OCI-LY1 (cell line): Measurements from ENCODE around the gene PTCHD1.

Source experiments
- CTCF ChIP-seq: fragments of 200-600 bp; sonication (generic), shearing (Covaris generic); IDR thresholded peaks from 2 replicates; pipeline ENCODE4 v1.5.1; 2017; ENCODE audit warnings: mild to moderate bottlenecking, antibody characterized with exemption, low read length, moderate library complexity, mixed read lengths
- EZH2 ChIP-seq: fragments of 200-600 bp; sonication (generic), shearing (Covaris generic); IDR thresholded peaks from 2 replicates; pipeline ENCODE4 v1.8.0; 2017; ENCODE audit warnings: borderline replicate concordance, mixed run types, mild to moderate bottlenecking, antibody characterized with exemption, low read length, moderate library complexity, mixed read lengths

GRCh38 chrX:23380581-23380980 is 45.9 kb downstream of the PTCHD1 start:
- no peak for TF ChIP-seq CTCF
- TF ChIP-seq EZH2: no peak
